Measurements from ENCODE around the gene MEGF11. TPM values are rescaled to one million over a fixed set of nuclear protein-coding genes. Genes with fewer than 3 reads are reported as not detected.

The MEGF11 gene
- total RNA-seq, 1 donor from 2014 or later: 0.35 TPM

GRCh38 chr15:66030650-66031049, 222.9 kb downstream of the MEGF11 start:
- no peak for DNase-seq (ENCODE audit: low spot score)

- no peak for DNase-seq (ENCODE audit: low spot score)
These were observed 223.9 kb downstream of the MEGF11 start for GRCh38 chr15:66029650-66030049.

GRCh38 chr15:66027268-66027805, 226.2 kb downstream of the MEGF11 start:
- DNase-seq (ENCODE audit: low spot score): peak; percentile 20

- no peak for DNase-seq (ENCODE audit: low spot score)
These were observed 227.6 kb downstream of the MEGF11 start for GRCh38 chr15:66025972-66026371.

GRCh38 chr15:66025015-66025452, 228.5 kb downstream of the MEGF11 start:
- DNase-seq (ENCODE audit: low spot score): no peak

- DNase-seq (ENCODE audit: low spot score): no peak
These were observed 229.4 kb downstream of the MEGF11 start for GRCh38 chr15:66024116-66024515.

- no peak for DNase-seq (ENCODE audit: low spot score)
These were observed 230.1 kb downstream of the MEGF11 start for GRCh38 chr15:66023311-66023972.

GRCh38 chr15:66022163-66022525, 231.4 kb downstream of the MEGF11 start:
- DNase-seq (ENCODE audit: low spot score): no peak

DNA sequence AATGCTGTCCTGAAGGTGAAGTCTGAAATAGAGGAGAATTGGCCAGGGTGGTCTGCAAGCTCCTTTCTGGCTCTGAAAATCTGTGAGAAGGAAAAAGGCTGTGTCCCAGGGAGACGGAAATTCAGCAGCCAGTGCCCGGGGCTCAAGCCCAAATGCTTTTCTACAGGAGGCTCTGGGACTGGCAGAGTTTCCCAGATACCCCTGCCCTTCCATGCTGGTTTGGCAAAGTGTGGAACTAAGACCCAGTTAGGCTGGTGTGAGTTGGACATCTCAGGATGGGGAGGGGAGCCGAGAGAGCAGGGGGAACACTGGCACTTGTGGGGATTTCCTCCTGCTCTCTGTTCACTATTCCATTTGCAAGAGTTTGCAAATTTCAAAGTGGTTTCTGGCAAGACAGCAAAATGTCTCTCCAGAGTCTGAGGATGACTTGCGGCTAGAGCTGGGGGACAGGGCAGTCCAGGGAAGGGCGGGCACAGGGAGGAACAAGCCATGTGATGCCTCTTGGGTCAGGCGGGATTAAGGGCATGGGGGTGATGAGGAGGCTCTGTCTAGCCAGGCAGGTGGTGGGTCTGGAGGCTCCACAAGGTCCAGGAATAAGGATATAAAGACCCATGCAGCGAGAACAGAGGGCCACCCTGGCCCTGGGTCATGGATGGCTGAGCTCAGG, 231.9 kb downstream of the MEGF11 start:
- DNase-seq (ENCODE audit: low spot score): no peak

DNA sequence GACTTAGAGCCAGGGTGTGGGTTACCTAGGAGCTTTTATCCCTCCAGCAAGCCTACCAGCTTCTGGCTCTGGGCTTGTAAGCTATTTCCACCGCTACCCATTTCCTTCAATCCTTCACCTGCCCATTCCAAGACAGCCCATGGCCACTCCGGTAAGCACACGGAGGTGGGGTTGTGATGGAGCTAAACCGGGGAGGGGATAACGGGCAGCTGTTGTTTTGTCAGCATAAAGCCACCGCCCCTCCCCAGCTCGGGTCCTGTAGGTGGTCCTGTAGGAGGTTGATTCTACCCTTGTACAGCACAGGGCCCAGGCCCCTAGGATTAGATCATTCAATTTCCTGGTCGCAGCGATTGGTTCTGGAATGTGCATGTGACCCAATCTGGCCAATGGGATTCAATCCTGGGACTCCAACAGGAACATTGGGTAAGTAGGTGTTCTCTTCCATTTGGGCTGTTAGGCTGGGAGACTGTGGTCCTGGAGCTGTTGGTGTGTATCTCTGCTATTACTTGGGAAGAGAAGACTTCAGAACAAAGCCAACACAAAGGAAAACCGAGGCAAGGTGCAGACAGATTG, 233.6 kb downstream of the MEGF11 start:
- DNase-seq (ENCODE audit: low spot score): no peak

DNA sequence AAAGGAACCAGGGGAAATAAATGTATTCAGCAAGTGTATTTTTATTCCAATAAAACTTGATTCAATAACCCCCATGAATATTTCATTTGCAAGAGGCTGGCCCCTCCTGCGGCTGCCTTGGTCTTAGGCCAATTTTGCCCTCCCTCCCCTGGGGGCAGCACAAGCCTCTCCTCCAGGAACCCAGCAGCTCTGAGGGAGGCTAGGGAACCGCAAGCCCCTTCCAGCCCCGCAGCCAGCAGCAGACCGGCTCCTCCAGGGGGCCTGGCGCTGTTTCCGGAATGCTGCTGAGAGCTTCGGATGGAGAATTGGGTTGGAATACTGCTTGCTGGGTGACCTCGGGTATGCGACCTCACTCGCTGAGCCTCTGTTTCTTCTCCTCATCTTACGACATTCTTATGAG, 234.2 kb downstream of the MEGF11 start:
- no peak for DNase-seq (ENCODE audit: low spot score)

- DNase-seq (ENCODE audit: low spot score): no peak
These were observed 235.1 kb downstream of the MEGF11 start for GRCh38 chr15:66018488-66018797.

GRCh38 chr15:66017792-66018487, 235.6 kb downstream of the MEGF11 start:
- no peak for DNase-seq (ENCODE audit: low spot score)

- DNase-seq (ENCODE audit: low spot score): no peak
These were observed 236.6 kb downstream of the MEGF11 start for GRCh38 chr15:66017000-66017399.

GRCh38 chr15:66016199-66016598, 237.4 kb downstream of the MEGF11 start:
- DNase-seq (ENCODE audit: low spot score): no peak

GRCh38 chr15:66014635-66015182, 238.8 kb downstream of the MEGF11 start:
- no peak for DNase-seq (ENCODE audit: low spot score)

DNA sequence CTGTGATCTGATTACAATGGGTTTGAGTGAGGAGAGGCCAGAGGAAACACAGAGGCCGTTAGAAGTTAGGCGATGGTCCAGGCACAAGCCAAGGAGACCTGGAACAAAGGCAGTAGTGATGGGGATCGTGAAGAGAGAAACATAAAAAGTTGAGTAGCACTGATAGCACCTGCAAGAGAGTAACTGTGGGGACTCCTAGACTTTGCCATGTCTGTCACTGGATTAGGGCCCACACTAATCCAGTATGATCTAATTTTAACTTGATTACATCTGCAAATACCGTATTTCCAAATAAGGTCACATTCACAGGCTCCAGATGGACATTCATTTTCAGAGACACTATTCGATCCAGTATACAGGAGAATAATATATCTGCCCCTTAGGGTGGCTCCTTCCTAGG, 239.5 kb downstream of the MEGF11 start:
- DNase-seq (ENCODE audit: low spot score): no peak

DNA sequence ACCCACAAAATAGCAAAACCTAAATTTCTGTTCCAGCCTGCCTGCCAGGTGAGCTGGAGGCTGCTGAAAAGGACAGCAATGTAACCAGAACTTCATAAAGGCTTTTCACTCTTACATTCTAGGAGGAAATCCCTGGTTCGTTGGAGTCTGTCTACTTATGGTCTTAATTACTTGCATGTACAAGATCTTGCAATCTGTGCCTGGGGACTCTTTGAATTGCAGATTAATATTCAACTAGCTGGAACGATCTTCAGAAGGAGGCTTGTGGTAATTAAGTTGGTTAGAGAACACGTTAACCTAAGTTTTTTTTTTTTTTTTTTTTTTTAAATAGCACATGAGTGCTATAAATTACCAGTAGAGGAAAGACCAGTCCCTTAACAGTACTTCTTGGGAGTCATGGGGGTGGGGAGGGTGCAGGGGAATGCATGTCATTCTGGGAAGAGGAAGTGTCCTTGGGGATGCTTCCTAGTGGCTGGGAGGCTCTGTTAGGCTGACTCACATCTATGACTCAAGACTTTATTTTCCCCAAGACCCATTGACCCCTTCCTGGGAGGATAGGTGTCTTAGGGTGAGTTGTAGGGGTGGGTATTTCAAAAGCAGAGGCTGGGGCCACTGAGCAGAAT, 244.5 kb downstream of the MEGF11 start:
- peak; percentile 46 for DNase-seq (ENCODE audit: low spot score)

GRCh38 chr15:66007663-66008262, 245.8 kb downstream of the MEGF11 start:
- no peak for DNase-seq (ENCODE audit: low spot score)

- no peak for DNase-seq (ENCODE audit: low spot score)
These were observed 246.6 kb downstream of the MEGF11 start for GRCh38 chr15:66006986-66007385.

GRCh38 chr15:66004618-66005262, 248.8 kb downstream of the MEGF11 start:
- peak; percentile 34 for DNase-seq (ENCODE audit: low spot score)

Measured in mucosa of gallbladder (tissue), 1 donor.